Adrenal gland (tissue), 5 donors: Measurements from ENCODE around the gene UFD1.

ENCODE experiments used
- CTCF ChIP-seq, 6 experiments: fragments of 450-650 bp in 4 of 6; fragments of 200-600 bp in 2 of 6; sonication (generic) in 1 of 6; IDR thresholded peaks; 1 replicate in 5 of 6; 2 replicates in 1 of 6; pipeline versions ENCODE4 v1.5.1 to v1.8.0; 2016 to 2021; ENCODE audit warnings: antibody characterized with exemption in 6 of 6, mild to moderate bottlenecking in 2 of 6, moderate library complexity in 1 of 6
- POLR2A ChIP-seq, 2 donors: fragments of 450-650 bp; IDR thresholded peaks; one replicate each; pipeline ENCODE4 v1.6.1; 2017; ENCODE audit warnings: antibody characterized with exemption in 2 of 2, mild to moderate bottlenecking in 2 of 2, moderate library complexity in 1 of 2
- donor health status: DM: no; HTN: no; CAD: no.

GRCh38 chr22:19519041-19519926, 40.3 kb upstream of the UFD1 start:
- TF ChIP-seq CTCF (IDR thresholded peaks at IDR 0.05) (no peak), POLR2A (IDR thresholded peaks at IDR 0.05) (no peak)
